Renal cortex interstitium (tissue), 11 donors: ENCODE data around the gene NXF3. TPM values are rescaled to one million over a fixed set of nuclear protein-coding genes. Genes with fewer than 3 reads are reported as not detected.
"Not testable (repeated sequence)": the region's sequence is repeated elsewhere in the genome, so short reads cannot be mapped to it uniquely, and the experiment has no call there.

Source experiments
- DNase-seq, 11 donors: peaks; one replicate each; pipeline ENCODE4 v3.0.0-alpha.2; 2013; ENCODE audit warnings: low read depth in 9 of 11, low spot score in 4 of 11; ENCODE audit errors: extremely low read depth in 1 of 11
- polyA plus RNA-seq, 3 donors: library from polyadenylated mRNA; unstranded; fragments of 120-200 nt; gene quantifications; one replicate each; pipeline ENCODE4 v1.2.1, GENCODE V29; 2013; ENCODE audit not compliant: insufficient read length in 3 of 3

The NXF3 gene
- polyA plus RNA-seq, 3 donors, result 0.11 to 0.19 TPM; not detected in 1

DNA sequence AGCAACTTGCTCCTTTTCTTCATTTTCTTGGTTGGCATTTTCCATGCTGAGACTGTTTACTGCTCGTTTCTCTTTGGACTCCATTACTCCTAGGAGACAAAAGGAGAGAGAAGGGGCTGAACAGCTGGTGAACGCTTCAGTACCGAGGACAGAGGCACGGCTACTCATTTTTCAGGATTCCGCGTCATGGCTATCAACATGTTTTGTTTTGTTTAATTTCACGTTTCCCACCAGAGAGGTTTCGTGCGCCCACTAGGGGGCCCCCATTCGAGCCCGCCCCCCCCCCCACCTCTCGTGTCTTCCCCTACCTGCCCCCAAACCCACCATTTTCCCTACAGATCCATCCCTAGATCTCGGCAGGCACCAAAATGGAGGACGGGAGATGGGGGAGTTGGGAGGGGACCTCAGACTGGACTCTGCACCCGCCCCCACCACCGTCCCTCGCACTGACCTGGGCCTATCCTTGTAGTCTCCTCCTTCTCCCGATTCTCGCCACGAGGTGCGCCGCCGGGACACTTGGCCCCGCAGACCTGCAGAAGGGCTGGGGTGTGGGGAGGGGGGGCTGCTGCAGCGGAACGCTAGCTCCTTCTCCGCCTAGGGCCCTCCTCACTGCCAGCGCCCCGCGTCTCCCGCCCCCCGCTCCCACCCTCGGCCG, 29.6 kb downstream of the NXF3 start:
- DNase-seq, result peak in 8 of 11 donors; percentile 25 to 43 (median 32)

DNA sequence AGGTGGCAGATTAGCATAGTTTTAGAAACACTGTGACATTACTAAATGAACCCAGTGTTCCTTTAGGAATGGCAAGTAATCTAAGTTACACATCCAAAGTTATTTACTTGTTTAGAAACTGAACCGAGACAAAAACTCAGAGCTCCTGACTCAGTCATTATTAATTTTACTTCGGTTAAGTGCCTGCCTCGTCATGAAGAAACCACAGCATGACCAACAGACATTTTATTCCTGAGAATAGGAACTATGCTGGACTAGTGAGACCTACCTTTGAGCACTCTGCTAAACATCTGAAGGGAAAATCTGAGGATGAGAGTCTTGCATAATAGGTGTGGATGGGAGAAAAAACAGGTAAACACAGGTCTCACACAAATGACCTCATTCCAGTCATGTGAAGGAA, 31.5 kb downstream of the NXF3 start:
- no peak for DNase-seq

DNA sequence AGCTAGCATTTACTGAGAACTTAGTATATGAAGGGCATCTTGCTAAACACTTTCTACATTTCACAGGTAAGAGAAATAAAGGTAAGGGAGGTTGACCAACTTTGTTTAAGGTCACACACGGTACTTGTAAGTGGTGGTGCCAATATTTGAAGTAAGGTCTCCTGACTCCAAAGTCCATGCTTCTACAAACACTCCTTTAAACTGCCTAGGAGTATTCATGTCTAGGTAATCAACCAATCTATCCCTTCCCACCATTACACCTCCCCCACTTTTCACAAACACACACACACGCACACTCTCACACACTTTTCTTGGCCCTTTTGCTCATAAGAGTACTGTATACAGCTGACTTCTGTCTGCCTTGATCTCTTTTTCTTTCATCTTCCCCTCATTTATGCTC, 36.0 kb downstream of the NXF3 start:
- DNase-seq, result no peak

DNA sequence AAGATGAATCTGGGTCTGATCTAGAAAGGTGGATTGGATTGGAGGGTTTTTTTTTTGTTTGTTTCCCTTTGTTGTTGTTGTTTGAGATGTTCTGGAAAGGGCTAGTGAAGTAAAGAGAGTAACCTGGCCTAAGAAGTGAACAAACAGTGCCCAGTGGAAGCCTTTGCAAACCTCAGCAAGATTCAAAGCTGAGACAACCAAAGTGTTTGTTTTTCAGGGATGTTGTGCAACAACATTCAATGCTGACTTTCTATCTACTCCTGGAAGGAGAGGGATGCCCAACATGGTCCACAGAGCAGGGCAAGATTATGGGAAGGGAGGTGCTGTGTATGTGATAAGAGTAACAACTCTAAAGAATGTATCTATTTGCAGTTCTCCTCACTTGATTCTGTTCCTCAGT, 40.3 kb downstream of the NXF3 start:
- DNase-seq, result no peak

DNA sequence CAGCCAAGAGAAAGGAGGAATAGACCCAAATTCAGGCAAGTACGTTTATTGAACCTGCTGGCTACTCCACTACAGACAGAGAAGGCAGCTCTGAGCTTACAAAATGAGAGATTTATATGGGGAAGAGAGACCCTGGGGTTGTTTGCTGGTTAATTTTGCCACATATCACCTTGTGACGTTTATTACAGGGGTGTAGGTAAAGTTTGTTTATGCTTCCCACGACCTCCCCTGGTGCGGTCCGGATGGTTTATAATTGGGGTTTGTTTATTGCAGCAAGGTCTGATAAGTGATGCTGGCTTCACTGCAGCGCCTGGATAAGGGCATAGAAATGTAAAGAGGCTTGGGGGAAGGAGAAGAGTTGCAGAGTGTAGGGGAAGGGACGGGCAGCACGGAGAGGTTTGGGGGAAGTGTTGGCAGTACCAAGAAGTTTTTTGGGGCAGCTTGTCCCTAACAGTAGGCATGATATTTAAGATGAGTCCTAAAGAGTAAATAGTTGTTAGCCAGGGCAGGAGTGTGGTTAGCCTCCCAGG, 41.6 kb downstream of the NXF3 start:
- no peak for DNase-seq

GRCh38 chrX:103033371-103033770, 59.6 kb downstream of the NXF3 start:
- not testable (repeated sequence) for DNase-seq

Other genes starting within 250 kb of the NXF3 start
- under 1 TPM in 1 of 3 donors, not detected in 2; 0.27 TPM for gene RAB40AL, start 155.9 kb downstream of the NXF3 start, polyA plus RNA-seq
- gene BEX1, start 29.0 kb downstream of the NXF3 start, polyA plus RNA-seq, result 10 to 100 TPM; 53.1 to 63.7 (median 57.1) TPM
- 100 to 1,000 TPM; 142 to 182 (median 155) TPM for gene BEX4, start 122.0 kb upstream of the NXF3 start, polyA plus RNA-seq
- gene TCEAL8, start 162.0 kb upstream of the NXF3 start, polyA plus RNA-seq, result 100 to 1,000 TPM; 132 to 165 (median 145) TPM
- gene TCEAL5, start 183.6 kb upstream of the NXF3 start, polyA plus RNA-seq, result 10 to 100 TPM; 12.0 to 17.8 (median 14.5) TPM
- 10 to 100 TPM; 73.1 to 88.9 (median 78.9) TPM for gene BEX2, start 217.8 kb upstream of the NXF3 start, polyA plus RNA-seq
- gene TCEAL7, start 237.1 kb upstream of the NXF3 start, polyA plus RNA-seq, result 10 to 100 TPM; 30.8 to 40.4 (median 37.8) TPM